HG03039 (cell line): Measurements from ENCODE around the gene IPO5.
"Not testable (repeated sequence)": the region's sequence is repeated elsewhere in the genome, so short reads cannot be mapped to it uniquely, and the experiment has no call there.

Source experiments
- ATAC-seq: cut with Tn5 transposase; IDR thresholded peaks from one replicate; pipeline ENCODE4 v1.9.1; 2021; ENCODE audit warnings: mild to moderate bottlenecking, moderate library complexity; ENCODE audit not compliant: unreplicated experiment

Gene IPO5

GRCh38 chr13:97948041-97948440 is 5.4 kb upstream of the IPO5 start:
- no peak for ATAC-seq

- ATAC-seq, result not testable (repeated sequence)
These were observed 4.2 kb upstream of the IPO5 start for GRCh38 chr13:97949316-97949715.

- ATAC-seq, result no peak
These were observed 2.1 kb upstream of the IPO5 start for GRCh38 chr13:97951376-97951775.

GRCh38 chr13:97952831-97953230 is 644 bp upstream of the IPO5 start:
- ATAC-seq, result peak; percentile 65

- no peak for ATAC-seq
These were observed 7.9 kb downstream of the IPO5 start for GRCh38 chr13:97961340-97961739.

- no peak for ATAC-seq
These were observed 9.4 kb downstream of the IPO5 start for GRCh38 chr13:97962887-97963286.

GRCh38 chr13:97967226-97967625 is 13.8 kb downstream of the IPO5 start:
- no peak for ATAC-seq

GRCh38 chr13:97967948-97968347 is 14.5 kb downstream of the IPO5 start:
- ATAC-seq, result no peak

GRCh38 chr13:97971519-97971918 is 18.0 kb downstream of the IPO5 start:
- no peak for ATAC-seq

- no peak for ATAC-seq
These were observed 21.3 kb downstream of the IPO5 start for GRCh38 chr13:97974773-97975172.

- ATAC-seq, result no peak
These were observed 21.9 kb downstream of the IPO5 start for GRCh38 chr13:97975280-97975847.

GRCh38 chr13:97975848-97976609 is 22.6 kb downstream of the IPO5 start:
- peak; percentile 88 for ATAC-seq

GRCh38 chr13:97976610-97977521 is 23.4 kb downstream of the IPO5 start:
- peak; percentile 25 for ATAC-seq

- no peak for ATAC-seq
These were observed 24.5 kb downstream of the IPO5 start for GRCh38 chr13:97977982-97978381.

- no peak for ATAC-seq
These were observed 25.2 kb downstream of the IPO5 start for GRCh38 chr13:97978651-97979050.

- no peak for ATAC-seq
These were observed 25.6 kb downstream of the IPO5 start for GRCh38 chr13:97979051-97979450.

GRCh38 chr13:97979556-97979955 is 26.1 kb downstream of the IPO5 start:
- ATAC-seq, result no peak

GRCh38 chr13:97982286-97982685 is 28.8 kb downstream of the IPO5 start:
- ATAC-seq, result no peak

- no peak for ATAC-seq
These were observed 33.4 kb downstream of the IPO5 start for GRCh38 chr13:97986835-97987234.

- ATAC-seq, result no peak
These were observed 46.2 kb downstream of the IPO5 start for GRCh38 chr13:97999653-98000052.

- no peak for ATAC-seq
These were observed 50.6 kb downstream of the IPO5 start for GRCh38 chr13:98004107-98004506.

- ATAC-seq, result not testable (repeated sequence)
These were observed 51.5 kb downstream of the IPO5 start for GRCh38 chr13:98004997-98005396.
